Osteocyte (in vitro differentiated cells): ENCODE measurements around the gene DAAM1. TPM values are rescaled to one million over a fixed set of nuclear protein-coding genes. Genes with fewer than 3 reads are reported as not detected.
A peak's percentile ranks its signal among the peaks of the same experiment; 100 is the strongest.

Experiments used
- DNase-seq: peaks from one replicate; pipeline ENCODE4 v3.0.0; 2021; ENCODE audit warnings: mixed read lengths; ENCODE audit not compliant: unreplicated experiment; ENCODE audit errors: extremely low spot score
- H3K27ac Mint-ChIP-seq: one replicate; pipeline ENCODE4 v1.8.0; 2021; ENCODE audit warnings: mild to moderate bottlenecking, mixed read lengths; ENCODE audit not compliant: unreplicated experiment
- H3K27me3 Mint-ChIP-seq: one replicate; pipeline ENCODE4 v1.8.0; 2021; ENCODE audit warnings: mixed read lengths; ENCODE audit not compliant: unreplicated experiment
- H3K36me3 Mint-ChIP-seq: one replicate; pipeline ENCODE4 v1.8.0; 2021; ENCODE audit warnings: mixed read lengths; ENCODE audit not compliant: unreplicated experiment
- H3K4me1 Mint-ChIP-seq: one replicate; pipeline ENCODE4 v1.8.0; 2021; ENCODE audit warnings: mixed read lengths; ENCODE audit not compliant: unreplicated experiment
- H3K4me3 Mint-ChIP-seq: one replicate; pipeline ENCODE4 v1.8.0; 2021; ENCODE audit warnings: mild to moderate bottlenecking, moderate library complexity, mixed read lengths; ENCODE audit not compliant: unreplicated experiment
- H3K9me3 Mint-ChIP-seq: one replicate; pipeline ENCODE4 v1.8.0; 2021; ENCODE audit warnings: mixed read lengths; ENCODE audit not compliant: unreplicated experiment
- total RNA-seq: library from RNA; stranded (reverse); gene quantifications from 2 replicates; pipeline ENCODE4 v1.2.1, GENCODE V29; 2021
- TF ChIP-seq, protein P1 (sequence below): fragments of 200-600 bp; sonication (generic); IDR thresholded peaks from 2 replicates; pipeline ENCODE4 v1.5.0; 2021; ENCODE audit warnings: antibody characterized with exemption, mild to moderate bottlenecking, moderate library complexity

The DAAM1 gene
- total RNA-seq, 1 donor from 2014 or later: 22.8 TPM

DNA sequence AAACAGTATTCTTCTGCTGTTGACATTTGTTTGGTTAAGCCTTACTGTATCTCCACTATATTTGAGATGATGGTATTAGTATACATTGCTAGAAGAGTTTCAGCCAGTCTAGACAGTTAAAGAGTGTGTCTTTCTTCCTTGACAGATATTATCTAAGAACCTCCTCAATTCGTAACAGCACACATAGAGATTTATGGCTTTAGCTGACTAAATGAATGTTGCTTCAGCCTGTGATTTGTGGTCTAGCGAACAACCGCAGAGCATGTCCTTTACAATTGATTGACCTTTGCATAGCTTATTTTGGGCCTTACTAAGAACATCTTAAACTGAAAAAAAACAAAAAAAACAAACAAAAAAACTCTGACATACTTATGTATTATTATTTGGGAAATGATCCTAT lies 122.2 kb downstream of the DAAM1 start:
- peaks cover 38% of the 10 kb centered on the region for H3K4me1 Mint-ChIP-seq
- no peaks in the 10 kb centered on the region for H3K9me3 Mint-ChIP-seq
- H3K27ac Mint-ChIP-seq: no peak overlapping the region
- DNase-seq: no peak
- H3K27me3 Mint-ChIP-seq: no peaks in the 10 kb centered on the region
- H3K36me3 Mint-ChIP-seq: peaks cover 3% of the 10 kb centered on the region
- H3K4me3 Mint-ChIP-seq: no peak overlapping the region
- TF ChIP-seq, protein P1, sequence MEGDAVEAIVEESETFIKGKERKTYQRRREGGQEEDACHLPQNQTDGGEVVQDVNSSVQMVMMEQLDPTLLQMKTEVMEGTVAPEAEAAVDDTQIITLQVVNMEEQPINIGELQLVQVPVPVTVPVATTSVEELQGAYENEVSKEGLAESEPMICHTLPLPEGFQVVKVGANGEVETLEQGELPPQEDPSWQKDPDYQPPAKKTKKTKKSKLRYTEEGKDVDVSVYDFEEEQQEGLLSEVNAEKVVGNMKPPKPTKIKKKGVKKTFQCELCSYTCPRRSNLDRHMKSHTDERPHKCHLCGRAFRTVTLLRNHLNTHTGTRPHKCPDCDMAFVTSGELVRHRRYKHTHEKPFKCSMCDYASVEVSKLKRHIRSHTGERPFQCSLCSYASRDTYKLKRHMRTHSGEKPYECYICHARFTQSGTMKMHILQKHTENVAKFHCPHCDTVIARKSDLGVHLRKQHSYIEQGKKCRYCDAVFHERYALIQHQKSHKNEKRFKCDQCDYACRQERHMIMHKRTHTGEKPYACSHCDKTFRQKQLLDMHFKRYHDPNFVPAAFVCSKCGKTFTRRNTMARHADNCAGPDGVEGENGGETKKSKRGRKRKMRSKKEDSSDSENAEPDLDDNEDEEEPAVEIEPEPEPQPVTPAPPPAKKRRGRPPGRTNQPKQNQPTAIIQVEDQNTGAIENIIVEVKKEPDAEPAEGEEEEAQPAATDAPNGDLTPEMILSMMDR: no peak

DNA sequence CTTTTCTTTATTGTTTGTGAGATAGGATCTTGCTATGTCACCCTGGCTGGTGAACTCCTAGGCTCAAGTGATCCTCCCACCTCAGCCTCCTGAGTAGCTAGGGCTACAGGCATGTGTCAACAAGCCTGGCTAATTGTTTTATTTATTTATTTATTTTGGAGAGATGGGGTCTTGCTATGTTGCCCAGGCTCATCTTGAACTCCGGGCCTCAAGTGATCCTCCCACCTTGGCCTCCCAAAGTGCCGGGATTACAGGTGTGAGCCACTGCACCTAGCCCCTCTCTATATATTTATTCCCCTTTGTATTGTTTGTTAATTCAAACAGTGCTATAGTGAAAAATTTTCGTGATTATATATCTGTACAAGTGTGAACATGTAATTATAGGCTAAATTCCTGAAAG lies 123.3 kb downstream of the DAAM1 start:
- no peak for DNase-seq
- Mint-ChIP-seq H3K27me3 (no peaks in the 10 kb centered on the region), H3K27ac (no peak overlapping the region), H3K36me3 (peaks cover 3% of the 10 kb centered on the region), H3K4me3 (no peak overlapping the region), H3K4me1 (peaks cover 27% of the 10 kb centered on the region), H3K9me3 (no peaks in the 10 kb centered on the region)
- TF ChIP-seq, protein P1: no peak

DNA sequence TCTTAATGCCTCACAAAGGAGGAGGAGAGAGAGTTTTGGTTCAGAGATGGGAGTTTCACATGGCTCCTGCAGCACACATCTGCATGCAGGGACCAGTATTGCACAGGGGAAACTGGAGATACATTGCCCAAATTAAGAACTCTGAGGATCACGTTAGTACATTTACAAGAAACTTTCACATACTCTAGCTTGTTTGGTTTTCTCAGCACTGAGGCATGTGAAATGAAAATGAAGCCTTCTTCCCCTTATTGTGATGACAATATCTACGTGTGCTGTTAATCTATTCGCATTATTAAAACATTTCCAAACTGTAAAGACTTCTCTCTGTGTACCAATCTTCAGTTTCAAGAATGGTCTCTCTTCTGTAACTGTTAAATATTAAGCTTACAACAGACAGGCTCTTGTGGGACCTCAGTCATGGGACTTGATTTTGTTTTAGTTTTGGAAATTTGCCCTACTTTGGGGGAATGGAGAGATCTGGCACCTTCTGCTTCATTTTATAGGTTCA lies 124.7 kb downstream of the DAAM1 start:
- H3K4me3 Mint-ChIP-seq: no peak overlapping the region
- DNase-seq: no peak
- TF ChIP-seq, protein P1: no peak
- H3K36me3 Mint-ChIP-seq: peaks cover 3% of the 10 kb centered on the region
- H3K4me1 Mint-ChIP-seq: peaks cover 15% of the 10 kb centered on the region
- H3K27me3 Mint-ChIP-seq: no peaks in the 10 kb centered on the region
- H3K9me3 Mint-ChIP-seq: no peaks in the 10 kb centered on the region
- peak overlapping the region; percentile 1 for H3K27ac Mint-ChIP-seq

DNA sequence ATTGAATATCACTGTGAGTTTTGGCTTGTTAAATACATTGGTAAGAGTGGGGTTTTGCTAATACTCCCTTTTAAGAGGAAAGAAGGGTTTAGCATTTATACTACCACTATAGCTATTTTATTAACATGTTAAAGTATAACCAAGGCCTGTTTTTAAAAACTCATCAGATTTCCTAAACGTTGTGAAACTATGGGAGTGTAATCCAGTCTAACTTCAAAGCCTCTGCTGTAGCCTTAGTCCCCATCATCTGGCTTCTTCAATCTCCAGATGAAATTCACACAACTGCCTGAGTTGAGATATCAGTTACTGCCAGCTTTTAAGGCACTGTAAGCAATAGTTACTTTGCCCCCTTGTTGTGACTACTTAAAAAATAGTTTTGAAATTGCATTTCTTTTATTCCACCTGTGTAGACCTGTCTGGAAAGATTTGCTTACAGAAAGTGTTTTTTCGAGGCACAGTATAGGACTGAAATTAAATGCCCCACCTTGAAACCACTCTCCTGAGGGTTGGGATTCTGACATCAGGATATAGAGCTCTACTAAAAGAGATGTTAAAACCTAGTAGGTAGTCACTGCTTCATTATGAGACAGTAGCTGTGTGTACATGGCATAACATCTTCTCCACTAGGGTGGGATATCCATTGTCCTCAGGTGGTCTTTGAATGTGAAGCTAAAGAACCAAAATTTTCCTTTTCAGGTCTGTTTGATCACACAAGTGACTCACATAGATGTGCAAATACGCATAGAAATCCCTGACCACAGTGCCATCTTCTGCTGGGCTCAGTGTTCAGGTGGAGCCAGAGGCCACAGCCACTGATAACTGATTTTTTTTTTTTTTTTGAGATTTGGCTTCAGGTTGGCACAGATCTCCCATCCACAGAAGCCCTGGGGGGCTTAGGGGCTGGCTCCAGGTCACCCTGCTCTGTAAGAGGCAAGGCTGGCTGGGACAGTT lies 125.5 kb downstream of the DAAM1 start:
- DNase-seq: no peak
- Mint-ChIP-seq H3K27ac (peak overlapping the region; percentile 1), H3K4me3 (no peak overlapping the region), H3K36me3 (peaks cover 3% of the 10 kb centered on the region), H3K4me1 (peaks cover 10% of the 10 kb centered on the region), H3K9me3 (no peaks in the 10 kb centered on the region), H3K27me3 (no peaks in the 10 kb centered on the region)
- TF ChIP-seq, protein P1: no peak

DNA sequence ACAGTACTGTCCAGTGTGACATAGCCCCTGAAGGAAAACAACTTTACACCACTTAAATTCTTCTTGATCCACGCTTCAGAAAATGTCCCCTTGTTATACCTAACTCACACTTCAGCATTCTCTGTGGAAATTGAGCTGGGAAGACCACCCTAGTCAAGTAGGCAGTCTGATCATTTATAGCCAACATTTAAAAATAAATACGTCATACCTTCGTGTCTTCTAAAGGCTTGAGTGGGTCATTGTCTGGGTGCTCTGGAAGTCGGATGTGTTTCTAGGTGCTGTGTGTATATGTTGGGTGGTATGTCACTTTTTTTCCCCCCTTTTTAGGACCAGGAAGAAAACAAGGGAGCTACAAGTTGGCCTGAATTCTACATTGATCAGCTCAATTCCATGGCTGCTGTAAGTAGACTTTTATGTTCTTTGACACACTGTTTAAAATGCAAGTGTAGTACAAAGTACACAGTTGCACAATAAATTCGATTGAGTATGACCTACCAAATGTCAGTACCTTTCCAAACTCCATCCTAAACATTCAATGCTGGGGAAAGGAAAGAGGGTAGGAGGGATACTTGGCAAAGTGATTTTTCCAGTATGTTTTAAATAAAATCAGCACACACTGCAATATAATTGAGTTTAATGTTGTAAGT lies 126.6 kb downstream of the DAAM1 start:
- H3K4me1 Mint-ChIP-seq: peaks cover 10% of the 10 kb centered on the region
- H3K36me3 Mint-ChIP-seq: peaks cover 3% of the 10 kb centered on the region
- no peak overlapping the region for H3K4me3 Mint-ChIP-seq
- no peak for DNase-seq
- H3K27ac Mint-ChIP-seq: no peak overlapping the region
- H3K9me3 Mint-ChIP-seq: no peaks in the 10 kb centered on the region
- TF ChIP-seq, protein P1: no peak
- H3K27me3 Mint-ChIP-seq: no peaks in the 10 kb centered on the region
